ENCODE results near the gene TBL1X. TPM values are rescaled to one million over a fixed set of nuclear protein-coding genes. Genes with fewer than 3 reads are reported as not detected.
A peak's percentile ranks its signal among the peaks of the same experiment; 100 is the strongest.

Gene TBL1X
- total and polyA plus RNA-seq, 2 donors (not counting 1 experiment from before 2014, with no cell fraction given): 8.8 to 65.1 TPM

DNA sequence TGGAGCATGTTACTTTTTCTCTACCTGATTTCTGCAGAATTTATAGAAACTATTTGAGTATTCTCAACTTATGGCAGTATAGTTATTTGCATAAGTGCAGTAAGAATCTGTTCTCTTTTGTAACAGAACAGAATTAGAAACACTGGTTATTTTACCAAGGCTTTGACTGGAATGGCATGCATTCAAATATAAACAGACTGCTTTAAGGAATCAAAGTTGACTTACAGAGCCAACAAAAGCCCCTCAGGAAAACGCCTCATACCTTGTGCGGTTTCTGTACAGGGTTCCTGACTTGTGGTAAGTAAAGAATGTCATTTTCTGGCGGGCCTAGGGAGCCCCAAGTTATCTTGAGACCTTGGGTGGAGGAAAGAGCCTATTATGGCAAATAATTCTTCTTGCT lies 203.7 kb downstream of the TBL1X start:
- Histone ChIP-seq H4K20me1 (ENCODE audit: control insufficient read depth, insufficient read depth, low read length, poor library complexity, severe bottlenecking) (no peaks in the 10 kb centered on the region), H2AFZ (ENCODE audit: insufficient read depth, low read depth, low read length, poor library complexity, severe bottlenecking) (no peak overlapping the region), H3K4me3 (ENCODE audit: control extremely low read depth in 1 of 5, extremely low read depth in 1 of 5, insufficient read depth in 1 of 5, low read depth in 2 of 5, low read length in 4 of 5) (no peak overlapping the region), H3K36me3 (replicated peaks in 1 of 2; ENCODE audit: control extremely low read depth in 1 of 2, control insufficient read depth in 1 of 2, extremely low read depth in 1 of 2, insufficient read depth in 2 of 2, low read length in 1 of 2) (peaks cover 0 to 7% of the 10 kb centered on the region in 2 experiments), H3K4me2 (replicated peaks; ENCODE audit: low read depth, low read length, poor library complexity, severe bottlenecking) (no peak overlapping the region), H3K9me3 (ENCODE audit: control extremely low read depth in 1 of 3, control insufficient read depth in 2 of 3, insufficient read depth in 1 of 3, low read length in 2 of 3) (no peaks in the 10 kb centered on the region), H3K4me1 (ENCODE audit: control insufficient read depth in 2 of 2, insufficient read depth in 2 of 2, low read length in 2 of 2) (peaks cover 17 to 18% of the 10 kb centered on the region in 2 donors), H3K27me3 (replicated peaks in 1 of 4; ENCODE audit: control extremely low read depth in 1 of 4, control insufficient read depth in 3 of 4, insufficient read depth in 4 of 4, low read length in 3 of 4) (no peaks in the 10 kb centered on the region), H3K9ac (ENCODE audit: low read length) (no peak overlapping the region), H3K27ac (ENCODE audit: low read length in 2 of 2) (no peak overlapping the region), H3K79me2 (ENCODE audit: control insufficient read depth, insufficient read depth, low read length) (no peaks in the 10 kb centered on the region)
- H3K27me3 Mint-ChIP-seq: no peaks in the 10 kb centered on the region
- CTCF ChIA-PET: no interaction called here
- H3K9me3 Mint-ChIP-seq (ENCODE audit: insufficient read depth): no peaks in the 10 kb centered on the region
- POLR2A ChIA-PET: no interaction called here
- peaks cover 32% of the 10 kb centered on the region for H3K4me1 Mint-ChIP-seq
- DNase-seq: no peak
- no peak overlapping the region for H3K27ac Mint-ChIP-seq
- ATAC-seq (ENCODE audit: low read depth): no peak
- no CpG with 5 or more reads among the region's 3 CpGs for WGBS (ENCODE audit: insufficient coverage)
- no peak for TF ChIP-seq EZH2 (IDR thresholded peaks at IDR 0.05; ENCODE audit: borderline replicate concordance, insufficient read depth, low read depth, low read length, poor library complexity, severe bottlenecking)
- TF ChIP-seq, protein P1, sequence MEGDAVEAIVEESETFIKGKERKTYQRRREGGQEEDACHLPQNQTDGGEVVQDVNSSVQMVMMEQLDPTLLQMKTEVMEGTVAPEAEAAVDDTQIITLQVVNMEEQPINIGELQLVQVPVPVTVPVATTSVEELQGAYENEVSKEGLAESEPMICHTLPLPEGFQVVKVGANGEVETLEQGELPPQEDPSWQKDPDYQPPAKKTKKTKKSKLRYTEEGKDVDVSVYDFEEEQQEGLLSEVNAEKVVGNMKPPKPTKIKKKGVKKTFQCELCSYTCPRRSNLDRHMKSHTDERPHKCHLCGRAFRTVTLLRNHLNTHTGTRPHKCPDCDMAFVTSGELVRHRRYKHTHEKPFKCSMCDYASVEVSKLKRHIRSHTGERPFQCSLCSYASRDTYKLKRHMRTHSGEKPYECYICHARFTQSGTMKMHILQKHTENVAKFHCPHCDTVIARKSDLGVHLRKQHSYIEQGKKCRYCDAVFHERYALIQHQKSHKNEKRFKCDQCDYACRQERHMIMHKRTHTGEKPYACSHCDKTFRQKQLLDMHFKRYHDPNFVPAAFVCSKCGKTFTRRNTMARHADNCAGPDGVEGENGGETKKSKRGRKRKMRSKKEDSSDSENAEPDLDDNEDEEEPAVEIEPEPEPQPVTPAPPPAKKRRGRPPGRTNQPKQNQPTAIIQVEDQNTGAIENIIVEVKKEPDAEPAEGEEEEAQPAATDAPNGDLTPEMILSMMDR (IDR thresholded peaks at IDR 0.05): no peak
- no peak overlapping the region for H3K4me3 Mint-ChIP-seq
- intact Hi-C loops (cut with micrococcal nuclease): no loop called here

DNA sequence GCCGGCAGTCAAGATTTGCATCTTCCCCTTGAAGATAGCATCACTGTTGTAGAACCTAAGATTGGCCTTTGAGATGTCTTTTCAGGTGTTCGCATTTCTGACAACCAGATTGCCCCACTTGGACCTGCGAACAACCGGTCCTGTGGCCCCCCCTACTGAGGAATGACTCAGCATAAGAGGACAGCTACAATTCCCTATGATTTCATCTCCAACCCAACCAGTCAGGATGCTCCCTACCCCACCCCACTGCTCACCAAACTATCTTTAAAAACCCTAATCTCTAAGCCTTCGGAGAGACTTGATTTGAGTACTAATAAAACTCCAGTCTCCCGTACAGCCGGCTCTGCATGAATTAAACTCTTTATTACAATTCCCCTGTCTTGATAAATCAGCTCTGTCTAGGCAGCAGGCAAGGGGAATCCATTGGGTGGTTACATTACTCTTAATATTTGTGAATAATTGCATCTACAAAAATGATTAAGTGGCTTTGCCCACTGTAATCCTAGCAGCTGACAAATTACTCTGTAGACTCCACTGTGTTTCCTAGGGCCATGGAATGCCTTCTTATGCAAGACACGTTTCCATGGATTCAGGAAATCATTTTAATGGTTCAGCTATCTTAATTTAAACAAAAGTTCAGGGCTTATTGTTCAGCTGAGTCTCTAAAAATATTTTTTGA lies 205.4 kb downstream of the TBL1X start:
- no peak for DNase-seq
- no peak for TF ChIP-seq EZH2 (IDR thresholded peaks at IDR 0.05; ENCODE audit: borderline replicate concordance, insufficient read depth, low read depth, low read length, poor library complexity, severe bottlenecking)
- Histone ChIP-seq H4K20me1 (ENCODE audit: control insufficient read depth, insufficient read depth, low read length, poor library complexity, severe bottlenecking) (no peaks in the 10 kb centered on the region), H3K36me3 (replicated peaks in 1 of 2; ENCODE audit: control extremely low read depth in 1 of 2, control insufficient read depth in 1 of 2, extremely low read depth in 1 of 2, insufficient read depth in 2 of 2, low read length in 1 of 2) (peaks cover 0 to 4% of the 10 kb centered on the region in 2 experiments), H2AFZ (ENCODE audit: insufficient read depth, low read depth, low read length, poor library complexity, severe bottlenecking) (no peak overlapping the region), H3K79me2 (ENCODE audit: control insufficient read depth, insufficient read depth, low read length) (no peaks in the 10 kb centered on the region), H3K9ac (ENCODE audit: low read length) (no peak overlapping the region), H3K9me3 (ENCODE audit: control extremely low read depth in 1 of 3, control insufficient read depth in 2 of 3, insufficient read depth in 1 of 3, low read length in 2 of 3) (no peaks in the 10 kb centered on the region), H3K27ac (ENCODE audit: low read length in 2 of 2) (no peak overlapping the region), H3K4me3 (ENCODE audit: control extremely low read depth in 1 of 5, extremely low read depth in 1 of 5, insufficient read depth in 1 of 5, low read depth in 2 of 5, low read length in 4 of 5) (no peak overlapping the region), H3K27me3 (replicated peaks in 1 of 4; ENCODE audit: control extremely low read depth in 1 of 4, control insufficient read depth in 3 of 4, insufficient read depth in 4 of 4, low read length in 3 of 4) (no peaks in the 10 kb centered on the region), H3K4me2 (replicated peaks; ENCODE audit: low read depth, low read length, poor library complexity, severe bottlenecking) (no peak overlapping the region), H3K4me1 (ENCODE audit: control insufficient read depth in 2 of 2, insufficient read depth in 2 of 2, low read length in 2 of 2) (peaks cover 17 to 18% of the 10 kb centered on the region in 2 donors)
- Mint-ChIP-seq H3K9me3 (ENCODE audit: insufficient read depth) (no peaks in the 10 kb centered on the region), H3K4me3 (no peak overlapping the region), H3K27me3 (no peaks in the 10 kb centered on the region), H3K27ac (peak overlapping the region; percentile 63), H3K4me1 (peaks cover 34% of the 10 kb centered on the region)
- POLR2A ChIA-PET: no interaction called here
- intact Hi-C loops (cut with micrococcal nuclease): no loop called here
- CTCF ChIA-PET: no interaction called here
- WGBS (ENCODE audit: insufficient coverage): 100% methylated on average over 1 of the region's 8 CpGs
- ATAC-seq (ENCODE audit: low read depth): no peak

Data from B cell (primary cell).